Measurements from ENCODE around the gene ARL1.

ARL1 gene

GRCh38 chr12:101368016-101368415 is 39.6 kb downstream of the ARL1 start:
- no peak for DNase-seq (ENCODE audit: extremely low read depth, low read depth)
- TF ChIP-seq CTCF (IDR thresholded peaks at IDR 0.05; ENCODE audit: low read depth, low read length): no peak

- no peak for TF ChIP-seq CTCF (IDR thresholded peaks at IDR 0.05; ENCODE audit: low read depth, low read length)
- DNase-seq (ENCODE audit: extremely low read depth, low read depth): no peak
Observed at GRCh38 chr12:101361455-101361854, 46.1 kb downstream of the ARL1 start.

GRCh38 chr12:101356794-101357193 is 50.8 kb downstream of the ARL1 start:
- no peak for DNase-seq (ENCODE audit: extremely low read depth, low read depth)
- TF ChIP-seq CTCF (IDR thresholded peaks at IDR 0.05; ENCODE audit: low read depth, low read length): no peak

GRCh38 chr12:101351682-101352081 is 55.9 kb downstream of the ARL1 start:
- TF ChIP-seq CTCF (IDR thresholded peaks at IDR 0.05; ENCODE audit: low read depth, low read length): no peak
- no peak for DNase-seq (ENCODE audit: extremely low read depth, low read depth)

- no peak for DNase-seq (ENCODE audit: extremely low read depth, low read depth)
- TF ChIP-seq CTCF (IDR thresholded peaks at IDR 0.05; ENCODE audit: low read depth, low read length): no peak
Observed at GRCh38 chr12:101343893-101344292, 63.7 kb downstream of the ARL1 start.
